Fibroblast of pulmonary artery (primary cell): ENCODE measurements around the gene MAMLD1.

Source experiments
- DNase-seq: peaks from one replicate; pipeline ENCODE4 v3.0.0-alpha.2; 2010; ENCODE audit warnings: low read depth
- H3K4me3 ChIP-seq: replicated peaks from 2 replicates; pipeline ENCODE4 v1.5.1; 2011; ENCODE audit warnings: low read depth, mild to moderate bottlenecking, control low read depth, low read length, moderate library complexity
- CTCF ChIP-seq: IDR thresholded peaks from 2 replicates; pipeline ENCODE4 v1.5.1; 2011; ENCODE audit warnings: mild to moderate bottlenecking, control low read depth, low read length, inconsistent platforms; ENCODE audit errors: missing control alignments

MAMLD1 gene

DNA sequence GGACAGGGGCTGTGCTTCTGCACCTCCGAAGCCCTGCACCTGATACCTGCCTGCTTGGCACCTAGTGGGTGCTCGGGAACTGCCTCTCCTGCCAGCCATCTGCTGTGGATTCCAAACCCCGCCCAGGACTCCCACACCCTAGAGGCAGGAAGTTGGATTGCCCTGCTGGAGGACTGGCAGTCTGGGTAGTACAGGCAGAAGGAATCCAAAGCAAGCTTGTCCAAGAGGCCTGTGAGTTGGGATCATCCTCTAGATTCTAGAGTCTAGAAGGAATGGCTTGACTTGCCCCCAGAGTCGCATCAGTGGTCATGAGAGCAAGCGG, 140.7 kb downstream of the MAMLD1 start:
- TF ChIP-seq CTCF, result no peak

GRCh38 chrX:150504397-150505182, 141.5 kb downstream of the MAMLD1 start:
- no peak for TF ChIP-seq CTCF
- no peak for DNase-seq

More for the DNA sequence above, 140.7 kb downstream of the MAMLD1 start:
- no peak for DNase-seq
- H3K4me3 ChIP-seq, result no peak overlapping the region

GRCh38 chrX:150506020-150506419, 142.9 kb downstream of the MAMLD1 start:
- no peak for DNase-seq
- TF ChIP-seq CTCF, result no peak

More at GRCh38 chrX:150504397-150505182, 141.5 kb downstream of the MAMLD1 start:
- H3K4me3 ChIP-seq, result no peak overlapping the region

GRCh38 chrX:150506486-150506885, 143.4 kb downstream of the MAMLD1 start:
- H3K4me3 ChIP-seq, result no peak overlapping the region
- TF ChIP-seq CTCF, result no peak

More at GRCh38 chrX:150506020-150506419, 142.9 kb downstream of the MAMLD1 start:
- H3K4me3 ChIP-seq, result no peak overlapping the region

DNA sequence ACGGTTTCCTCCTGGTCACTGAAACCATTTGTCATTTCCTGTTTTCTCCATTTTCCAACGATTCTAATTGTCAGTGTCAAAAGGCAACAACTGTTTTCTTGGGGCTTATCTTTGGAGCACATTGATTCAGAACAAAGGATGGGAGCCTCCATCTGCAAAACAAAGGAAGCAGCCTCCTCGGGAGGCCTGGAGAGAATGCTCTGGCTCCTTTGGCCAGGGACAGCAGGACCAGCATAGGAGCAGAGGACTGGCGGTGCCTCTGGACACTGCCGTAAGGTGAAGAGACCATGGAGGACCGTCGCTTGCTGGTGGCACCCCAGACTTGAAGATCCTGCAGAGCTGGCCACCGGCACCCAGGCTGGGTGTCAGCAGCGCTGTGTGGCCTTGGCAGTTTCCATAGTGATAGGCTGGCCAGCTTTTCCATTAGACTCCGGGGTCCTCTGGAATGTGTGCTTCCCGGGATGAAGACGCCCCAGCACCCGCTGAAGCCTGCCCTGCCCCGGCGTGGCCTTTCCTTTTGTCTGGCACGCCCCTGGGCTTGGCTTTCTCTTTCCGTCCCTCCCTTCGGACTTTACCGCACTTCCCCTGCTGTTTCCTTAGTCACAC, 144.2 kb downstream of the MAMLD1 start:
- TF ChIP-seq CTCF, result no peak
- DNase-seq, result no peak
- H3K4me3 ChIP-seq, result no peak overlapping the region

More at GRCh38 chrX:150506486-150506885, 143.4 kb downstream of the MAMLD1 start:
- no peak for DNase-seq

- DNase-seq, result no peak
- H3K4me3 ChIP-seq, result no peak overlapping the region
- TF ChIP-seq CTCF, result no peak
These were observed 144.9 kb downstream of the MAMLD1 start for GRCh38 chrX:150508018-150508417.
